GM19372 (cell line): ENCODE data around the gene PIP4K2A.

Experiments used
- ATAC-seq: cut with Tn5 transposase; IDR thresholded peaks from one replicate; pipeline ENCODE4 v1.9.1; 2021; ENCODE audit warnings: mild to moderate bottlenecking, low read depth, moderate library complexity; ENCODE audit not compliant: unreplicated experiment

PIP4K2A gene

GRCh38 chr10:22570234-22570633 lies 144.1 kb downstream of the PIP4K2A start:
- no peak for ATAC-seq

- no peak for ATAC-seq
Measured at GRCh38 chr10:22568928-22569327, 145.4 kb downstream of the PIP4K2A start.

- no peak for ATAC-seq
Measured at GRCh38 chr10:22564060-22564459, 150.3 kb downstream of the PIP4K2A start.

- ATAC-seq: no peak
Measured at GRCh38 chr10:22561909-22562308, 152.5 kb downstream of the PIP4K2A start.

GRCh38 chr10:22560913-22561239 lies 153.5 kb downstream of the PIP4K2A start:
- no peak for ATAC-seq

GRCh38 chr10:22560096-22560912 lies 154.1 kb downstream of the PIP4K2A start:
- no peak for ATAC-seq

- ATAC-seq: no peak
Measured at GRCh38 chr10:22557321-22557720, 157.1 kb downstream of the PIP4K2A start.

GRCh38 chr10:22556774-22557173 lies 157.6 kb downstream of the PIP4K2A start:
- no peak for ATAC-seq

GRCh38 chr10:22554461-22555182 lies 159.8 kb downstream of the PIP4K2A start:
- ATAC-seq: no peak

- ATAC-seq: no peak
Measured at GRCh38 chr10:22553452-22553995, 160.9 kb downstream of the PIP4K2A start.

- no peak for ATAC-seq
Measured at GRCh38 chr10:22552888-22553378, 161.4 kb downstream of the PIP4K2A start.

- ATAC-seq: no peak
Measured at GRCh38 chr10:22551681-22552365, 162.6 kb downstream of the PIP4K2A start.

GRCh38 chr10:22550732-22551131 lies 163.6 kb downstream of the PIP4K2A start:
- ATAC-seq: no peak

- ATAC-seq: no peak
Measured at GRCh38 chr10:22548344-22548743, 166.0 kb downstream of the PIP4K2A start.

- ATAC-seq: no peak
Measured at GRCh38 chr10:22545643-22546042, 168.7 kb downstream of the PIP4K2A start.

GRCh38 chr10:22544325-22545068 lies 169.9 kb downstream of the PIP4K2A start:
- ATAC-seq: no peak

- ATAC-seq: no peak
Measured at GRCh38 chr10:22542773-22543172, 171.6 kb downstream of the PIP4K2A start.

GRCh38 chr10:22541900-22542299 lies 172.5 kb downstream of the PIP4K2A start:
- no peak for ATAC-seq

GRCh38 chr10:22539579-22540298 lies 174.6 kb downstream of the PIP4K2A start:
- no peak for ATAC-seq

GRCh38 chr10:22537810-22538209 lies 176.6 kb downstream of the PIP4K2A start:
- ATAC-seq: no peak
